ENCODE data around the gene ASB3.

- no peak for TF ChIP-seq CTCF (optimal IDR thresholded peaks at IDR 0.05 in 1 of 3, IDR thresholded peaks at IDR 0.05 in 1 of 3, conservative IDR thresholded peaks at IDR 0.05 in 1 of 3; ENCODE audit: extremely low read depth in 1 of 3, insufficient read depth in 2 of 3, low read length in 3 of 3)
- TF ChIP-seq EZH2 (IDR thresholded peaks at IDR 0.05; ENCODE audit: low read length), result no peak
Measured at GRCh38 chr2:53782676-53783075, 4.1 kb downstream of the ASB3 start.

Data from keratinocyte (primary cell).